Sigmoid colon (tissue), 7 donors: ENCODE data around the gene LDLRAD4. TPM values are rescaled to one million over a fixed set of nuclear protein-coding genes. Genes with fewer than 3 reads are reported as not detected.
A peak's percentile ranks its signal among the peaks of the same experiment; 100 is the strongest.

Source experiments
- DNase-seq: peaks from one replicate; pipeline ENCODE4 v3.0.0-alpha.2; 2019
- H3K27ac ChIP-seq, 4 donors: fragments of 200-600 bp; sonication (generic); one replicate each; pipeline ENCODE4 v1.5.1; 2016 to 2019; ENCODE audit warnings: mild to moderate bottlenecking in 1 of 4
- H3K27me3 ChIP-seq, 3 donors: fragments of 200-600 bp; sonication (generic); one replicate each; pipeline ENCODE4 v1.5.1; 2019; ENCODE audit warnings: mild to moderate bottlenecking in 1 of 3
- H3K36me3 ChIP-seq, 4 donors: fragments of 200-600 bp; sonication (generic); one replicate each; pipeline ENCODE4 v1.5.1; 2016 to 2019
- H3K4me1 ChIP-seq, 4 donors: fragments of 200-600 bp; sonication (generic); one replicate each; pipeline ENCODE4 v1.5.1; 2017 to 2019
- H3K4me3 ChIP-seq, 4 donors: fragments of 200-600 bp; sonication (generic); one replicate each; pipeline ENCODE4 v1.5.1; 2017 to 2019; ENCODE audit warnings: mild to moderate bottlenecking in 2 of 4, moderate library complexity in 1 of 4
- H3K9me3 ChIP-seq, 4 donors: fragments of 200-600 bp in 3 of 4; sonication (generic) in 3 of 4; one replicate each; pipeline versions ENCODE4 v1.5.1 to v1.6.1; 2013 to 2019
- CTCF ChIP-seq, 4 experiments: fragments of 450-650 bp in 3 of 4; fragments of 200-600 bp in 1 of 4; IDR thresholded peaks; one replicate each; pipeline ENCODE4 v1.5.1; 2016 to 2019; ENCODE audit warnings: antibody characterized with exemption in 4 of 4, mild to moderate bottlenecking in 3 of 4, moderate library complexity in 2 of 4
- EP300 ChIP-seq, 4 donors: sonication (generic); formaldehyde crosslinking; IDR thresholded peaks; one replicate each; pipeline ENCODE4 v1.6.1; 2017; ENCODE audit warnings: antibody characterized with exemption in 4 of 4
- POLR2A ChIP-seq, 2 donors: fragments of 450-650 bp; IDR thresholded peaks; one replicate each; pipeline ENCODE4 v1.6.1; 2016; ENCODE audit warnings: antibody characterized with exemption in 2 of 2, mild to moderate bottlenecking in 2 of 2, moderate library complexity in 2 of 2
- POLR2AphosphoS5 ChIP-seq, 4 donors: sonication (generic); formaldehyde crosslinking; IDR thresholded peaks; one replicate each; pipeline ENCODE4 v1.6.1; 2017; ENCODE audit warnings: antibody characterized with exemption in 4 of 4
- WGBS, 2 donors: extraction: QIAGEN DNeasy Blood & Tissue Kit; methylation state at CpG; one replicate each; pipeline ENCODE4 v1.1.7; 2013; 5-methylcytosine and 5-hydroxymethylcytosine counted together
- intact Hi-C: fragments of 100-400 bp; cut with DNase I; formaldehyde crosslinking; loops from one replicate; pipeline ENCODE4 v1.15.1; 2023
- polyA plus RNA-seq, 3 donors: library from polyadenylated mRNA; stranded (reverse); fragments of 200-250 nt; gene quantifications; one replicate each; pipeline ENCODE4 v1.2.3, GENCODE V29; 2013
- total RNA-seq, 4 donors: library from RNA; depleted of rRNA; stranded (reverse); fragments of >200 nt; gene quantifications; one replicate each; pipeline ENCODE4 v1.1.0, GENCODE V29; 2016
- donor health status: healthy with polysubstance abuse.
- donor health status: Bipolar disorder and iron deficiency.
- donor health status: healthy.

Gene LDLRAD4
- total and polyA plus RNA-seq, 7 donors = 1.2 to 28.2 (median 17.2) TPM

DNA sequence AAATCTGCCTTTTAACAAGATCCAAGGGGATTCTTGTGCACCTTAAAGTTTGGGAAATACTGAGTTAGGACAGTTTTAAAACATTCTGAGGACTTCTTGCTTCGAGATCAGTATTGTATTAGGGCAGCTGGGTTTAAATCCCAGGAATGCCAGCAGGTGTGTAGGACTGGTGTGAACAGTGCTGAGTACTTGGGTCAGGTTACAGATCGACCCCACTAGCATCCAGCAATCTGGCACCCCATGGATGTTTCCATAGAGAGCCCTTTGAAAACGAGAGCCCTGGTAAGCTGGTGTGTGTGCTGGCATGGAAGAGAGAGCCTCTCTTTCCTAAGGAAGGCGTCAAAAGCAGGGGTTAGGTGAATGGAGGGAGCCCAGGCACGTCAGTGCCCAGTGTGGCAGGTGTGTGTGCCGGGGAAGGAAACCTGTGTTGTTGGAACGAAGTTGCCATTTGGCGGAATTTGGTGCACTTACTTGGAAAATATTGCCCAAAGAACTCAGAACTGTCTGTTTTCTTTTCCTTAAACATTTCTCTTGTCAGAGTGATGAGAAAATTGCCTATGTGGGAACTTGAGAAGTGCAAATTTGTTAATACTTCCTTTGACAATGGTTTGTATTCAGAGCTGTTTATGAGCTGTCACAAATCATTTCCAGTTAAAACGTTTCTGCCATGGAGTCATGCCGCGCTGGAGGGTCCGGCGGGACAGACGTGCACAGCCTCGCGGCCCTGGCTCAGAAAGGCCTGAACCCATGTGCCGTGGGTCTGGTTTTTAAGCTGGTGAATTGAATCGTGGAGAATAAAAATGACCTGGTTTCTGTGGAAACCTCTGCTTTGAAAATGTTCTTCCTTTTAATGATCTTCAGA lies 38.1 kb downstream of the LDLRAD4 start:
- 84 to 86% methylated on average over 18 of the region's 18 CpGs for WGBS, 2 donors
- DNase-seq = no peak
- no peak overlapping the region for H3K27ac ChIP-seq

DNA sequence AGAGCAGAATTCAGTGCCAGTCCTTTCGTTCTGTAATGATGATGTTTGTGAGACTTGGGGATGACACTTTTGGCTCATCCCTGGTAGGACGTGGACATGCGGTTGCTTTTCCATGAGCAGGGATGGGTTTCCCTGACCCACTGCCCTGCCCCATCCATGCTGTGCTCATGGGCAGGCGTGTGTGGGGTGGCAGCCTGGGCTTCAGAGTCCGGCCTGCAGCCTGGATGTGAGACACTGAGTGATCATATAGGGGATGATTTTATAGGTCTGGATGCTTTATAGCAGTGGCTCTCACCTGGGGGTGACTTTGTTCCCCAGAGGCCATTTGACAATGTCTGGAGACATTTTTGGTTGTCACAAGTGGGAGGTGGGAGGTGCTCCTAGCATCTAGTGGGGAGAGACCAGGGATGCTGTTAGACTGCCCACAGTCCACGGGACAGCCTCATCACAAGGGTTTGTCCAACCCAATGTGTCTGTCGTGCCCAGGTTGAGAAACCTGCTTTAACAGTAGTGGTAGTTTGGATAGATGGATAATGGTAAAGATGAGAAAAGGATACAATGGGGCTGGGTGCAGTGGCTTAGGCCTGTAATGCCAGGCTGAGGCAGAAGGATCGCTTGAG lies 38.9 kb downstream of the LDLRAD4 start:
- 88 to 90% methylated on average over 8 of the region's 8 CpGs for WGBS, 2 donors
- intact Hi-C loops = no loop called here

More for the DNA sequence above, 38.1 kb downstream of the LDLRAD4 start:
- no peak overlapping the region for H3K4me3 ChIP-seq
- H3K4me1 ChIP-seq = peaks cover 0 to 41% (median 29%) of the 10 kb centered on the region in 4 donors
- intact Hi-C loops = no loop called here
- TF ChIP-seq EP300 (IDR thresholded peaks at IDR 0.05) = no peak
- TF ChIP-seq CTCF (IDR thresholded peaks at IDR 0.05) = no peak
- no peak for TF ChIP-seq POLR2A (IDR thresholded peaks at IDR 0.05)
- TF ChIP-seq POLR2AphosphoS5 (IDR thresholded peaks at IDR 0.05) = no peak
- H3K9me3 ChIP-seq = no peaks in the 10 kb centered on the region
- no peaks in the 10 kb centered on the region for H3K36me3 ChIP-seq
- no peaks in the 10 kb centered on the region for H3K27me3 ChIP-seq

GRCh38 chr18:13258921-13259320 lies 40.4 kb downstream of the LDLRAD4 start:
- Histone ChIP-seq H3K4me3 (no peak overlapping the region), H3K27ac (peak overlapping the region in 2 of 4 donors; percentile 78 to 79), H3K9me3 (no peaks in the 10 kb centered on the region), H3K4me1 (peaks cover 0 to 55% (median 50%) of the 10 kb centered on the region in 4 donors), H3K36me3 (no peaks in the 10 kb centered on the region), H3K27me3 (no peaks in the 10 kb centered on the region)
- intact Hi-C loops = no loop called here
- WGBS, 2 donors = 77 to 81% methylated on average over 6 of the region's 6 CpGs
- DNase-seq = no peak
- TF ChIP-seq POLR2A (IDR thresholded peaks at IDR 0.05) (no peak), POLR2AphosphoS5 (IDR thresholded peaks at IDR 0.05) (no peak), CTCF (IDR thresholded peaks at IDR 0.05) (no peak), EP300 (IDR thresholded peaks at IDR 0.05) (no peak)

More for the DNA sequence above, 38.9 kb downstream of the LDLRAD4 start:
- Histone ChIP-seq H3K27ac (no peak overlapping the region), H3K4me3 (no peak overlapping the region), H3K9me3 (no peaks in the 10 kb centered on the region), H3K36me3 (no peaks in the 10 kb centered on the region), H3K27me3 (no peaks in the 10 kb centered on the region), H3K4me1 (peaks cover 0 to 49% (median 37%) of the 10 kb centered on the region in 4 donors)
- DNase-seq = no peak
- TF ChIP-seq EP300 (IDR thresholded peaks at IDR 0.05) (no peak), POLR2A (IDR thresholded peaks at IDR 0.05) (no peak), POLR2AphosphoS5 (IDR thresholded peaks at IDR 0.05) (no peak), CTCF (IDR thresholded peaks at IDR 0.05) (no peak)

DNA sequence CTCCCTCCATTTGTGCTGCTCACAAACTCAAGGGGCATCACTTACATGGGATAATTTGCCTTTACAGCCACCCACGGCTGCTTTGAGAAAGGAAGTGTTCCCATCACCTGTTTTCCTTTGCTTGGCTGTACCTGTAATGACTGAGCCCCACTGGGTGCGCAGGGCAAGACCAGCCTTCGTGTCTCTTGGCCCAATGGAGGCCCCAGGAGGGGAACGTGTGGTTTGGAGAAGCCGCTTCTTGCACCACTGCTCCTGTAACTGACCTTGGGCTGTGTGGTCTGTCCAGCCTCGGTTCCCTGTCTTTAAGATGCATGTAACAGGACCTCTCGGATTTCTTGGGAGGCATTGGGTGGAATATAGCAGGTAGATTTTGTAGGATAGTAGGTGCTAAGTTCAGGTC lies 41.1 kb downstream of the LDLRAD4 start:
- no peak for DNase-seq
- WGBS, 2 donors = 60 to 66% methylated on average over 7 of the region's 7 CpGs
- no peak overlapping the region for H3K4me3 ChIP-seq
- no peaks in the 10 kb centered on the region for H3K36me3 ChIP-seq
- H3K27me3 ChIP-seq = no peaks in the 10 kb centered on the region
- TF ChIP-seq CTCF (IDR thresholded peaks at IDR 0.05) = no peak
- TF ChIP-seq POLR2AphosphoS5 (IDR thresholded peaks at IDR 0.05) = no peak
- TF ChIP-seq EP300 (IDR thresholded peaks at IDR 0.05) = no peak
- no peak for TF ChIP-seq POLR2A (IDR thresholded peaks at IDR 0.05)
- H3K27ac ChIP-seq = peak overlapping the region; percentile 43 to 79 (median 75)
- no peaks in the 10 kb centered on the region for H3K9me3 ChIP-seq
- H3K4me1 ChIP-seq = peaks cover 0 to 63% (median 58%) of the 10 kb centered on the region in 4 donors
- intact Hi-C loops = loop anchor here (5.0 kb wide), 1 partner anchor 123 kb away; no protein-coding TSS in a partner anchor
